Measurements from ENCODE around the gene ELL3. TPM values are rescaled to one million over a fixed set of nuclear protein-coding genes. Genes with fewer than 3 reads are reported as not detected.

Gene ELL3
- total and polyA plus RNA-seq, 10 of the 15 experiments (the other 5 are each of a cell fraction or from before 2014, with no cell fraction given) = 12.9 to 30.3 (median 20.2) TPM

GRCh38 chr15:43777267-43777914 lies 625 bp upstream of the ELL3 start (continued):
- TF ChIP-seq TBL1XR1 (IDR thresholded peaks at IDR 0.05; ENCODE audit: low read depth, low read length) (peak; percentile 75), CHD1 (IDR thresholded peaks at IDR 0.05; ENCODE audit: low read depth, low read length) (no peak)

GRCh38 chr15:43776101-43776717 lies 557 bp downstream of the ELL3 start:
- Histone ChIP-seq H3K4me3 (peak overlapping the region; percentile 78), H3K4me1 (ENCODE audit: control insufficient read depth, insufficient read depth, low read length) (peaks cover 16% of the 10 kb centered on the region), H2AFZ (ENCODE audit: control insufficient read depth, low read depth, low read length) (peak overlapping the region; percentile 77), H3K9ac (ENCODE audit: control insufficient read depth, insufficient read depth, low read length) (peak overlapping the region; percentile 79), H3K9me3 (replicated peaks; ENCODE audit: control insufficient read depth, insufficient read depth, low read length) (no peaks in the 10 kb centered on the region; the same call in 2 of the 3 replicates), H3K27ac (ENCODE audit: control insufficient read depth, insufficient read depth) (peak overlapping the region; percentile 91), H4K20me1 (ENCODE audit: control insufficient read depth, insufficient read depth) (no peaks in the 10 kb centered on the region), H3K36me3 (ENCODE audit: control insufficient read depth in 2 of 2, insufficient read depth in 2 of 2, low read length in 1 of 2) (peaks cover 9 to 18% of the 10 kb centered on the region in 2 experiments), H3K4me2 (ENCODE audit: control insufficient read depth, insufficient read depth) (peak overlapping the region; percentile 100), H3K79me2 (ENCODE audit: control insufficient read depth, insufficient read depth, low read length) (no peaks in the 10 kb centered on the region), H3K27me3 (replicated peaks in 1 of 2; ENCODE audit: control insufficient read depth in 2 of 2, insufficient read depth in 2 of 2, low read length in 1 of 2) (no peaks in the 10 kb centered on the region)
- SMC1A ChIA-PET (ENCODE audit: uncharacterized antibody, unreplicated experiment) = interaction anchor here (0.6 to 14.9 kb wide), 14 partner anchors 10 to 102 kb away, joined by 3 to 129 read pairs (median 4); partner anchors contain the start of genes MFAP1, PDIA3 and SERF2
- intact Hi-C loops (cut with micrococcal nuclease; ENCODE audit: unreplicated experiment) = loop anchor here (2.0 to 5.0 kb wide), 2 partner anchors 33 to 51 kb away; partner anchors contain the start of gene WDR76
- RAD21 ChIA-PET (ENCODE audit: unreplicated experiment) = interaction anchor here (1.0 to 3.5 kb wide), 13 partner anchors 10 to 406 kb away, joined by 4 to 54 read pairs (median 10); partner anchors contain the start of genes HYPK, MFAP1, SERF2 and SERINC4
- FAIRE-seq = peak; percentile 62
- under 1% methylated on average over 35 of the region's 35 CpGs for WGBS (ENCODE audit: insufficient coverage, insufficient replicate concordance, low lambda C conversion rate, missing lambda C conversion rate)
- POLR2A ChIA-PET = interaction anchor here (1.0 to 4.4 kb wide), 9 partner anchors 12 to 512 kb away, joined by 4 to 58 read pairs (median 10); partner anchors contain the start of genes GOLM2, HYPK, MFAP1 and SERF2
- ATAC-seq = peak; percentile 75
- in situ Hi-C loops (cut with MboI) = loop anchor here (25.0 kb wide), 1 partner anchor 1514 kb away; the partner anchor contains the start of genes GANC and TMEM87A
- DNase-seq (ENCODE audit: low read depth, low spot score) = peak; percentile 66
- no TSS peak for BruUV-seq (replicated peaks)
- CTCF ChIA-PET = interaction anchor here (0.7 to 5.8 kb wide), 13 partner anchors 11 to 55 kb away, joined by 3 to 72 read pairs (median 6); partner anchors contain the start of genes HYPK, MFAP1, SERF2 and SERINC4
- TF ChIP-seq NR2F1 (conservative IDR thresholded peaks at IDR 0.05) = peak; percentile 90
- peak; percentile 87 for TF ChIP-seq MTA2 (IDR thresholded peaks at IDR 0.05; ENCODE audit: low read depth)
- 0 out of 2 replicates have a peak, but pooled peaks have one; percentile 1 for TF ChIP-seq SPI1 (IDR thresholded peaks at IDR 0.05; ENCODE audit: borderline replicate concordance, insufficient read depth, low read depth, low read length)
- peak; percentile 84; the same call in 1 of the 2 replicates for TF ChIP-seq MLLT1 (IDR thresholded peaks at IDR 0.05)
- TF ChIP-seq E2F8 (IDR thresholded peaks at IDR 0.05; ENCODE audit: low read depth, partially characterized antibody) = no peak
- TF ChIP-seq IKZF2 (IDR thresholded peaks at IDR 0.05) = peak; percentile 75 to 81
- peak; percentile 29; the same call in 1 of the 2 replicates for TF ChIP-seq YY1 (IDR thresholded peaks at IDR 0.05; ENCODE audit: low read depth, low read length)
- 0 out of 2 replicates have a peak, but pooled peaks have one; percentile 65 for TF ChIP-seq STAT3 (IDR thresholded peaks at IDR 0.05; ENCODE audit: low read depth, low read length)
- TF ChIP-seq CBX5 (IDR thresholded peaks at IDR 0.05; ENCODE audit: low read depth) = peak; percentile 70; the same call in 1 of the 2 replicates
- peak; percentile 65 to 68 for TF ChIP-seq EP300 (IDR thresholded peaks at IDR 0.05; ENCODE audit: borderline replicate concordance in 1 of 2, control insufficient read depth in 1 of 2, low read depth in 2 of 2, low read length in 2 of 2)
- peak; percentile 62 for TF ChIP-seq EED (IDR thresholded peaks at IDR 0.05; ENCODE audit: low read depth)
- TF ChIP-seq ZBED1 (IDR thresholded peaks at IDR 0.05; ENCODE audit: borderline replicate concordance) = peak; percentile 78; the same call in 1 of the 2 replicates
- no peak for TF ChIP-seq USF2 (IDR thresholded peaks at IDR 0.05; ENCODE audit: borderline replicate concordance, low read depth, low read length)

All from GM12878 (cell line).